Ovary (tissue), 9 donors: ENCODE data around the gene ZNF212. TPM values are rescaled to one million over a fixed set of nuclear protein-coding genes. Genes with fewer than 3 reads are reported as not detected.

Experiments
- DNase-seq, 5 donors: peaks; one replicate each; pipeline ENCODE4 v3.0.0-alpha.2; 2019 to 2020
- H3K27ac ChIP-seq, 2 donors: fragments of 200-600 bp; one replicate each; pipeline versions ENCODE4 v1.5.1 to v1.8.0; 2019 to 2022
- H3K27me3 ChIP-seq: fragments of 200-600 bp; one replicate; pipeline ENCODE4 v1.8.0; 2022
- H3K36me3 ChIP-seq: fragments of 200-600 bp; sonication (generic); one replicate; pipeline ENCODE4 v1.5.1; 2019
- H3K4me1 ChIP-seq: one replicate; pipeline ENCODE4 v1.8.1; 2013; ENCODE audit warnings: mild to moderate bottlenecking, moderate library complexity; ENCODE audit not compliant: insufficient read depth
- H3K4me3 ChIP-seq: fragments of 200-600 bp; sonication (generic); one replicate; pipeline ENCODE4 v1.5.1; 2017
- H3K9me3 ChIP-seq, 2 donors: fragments of 200-600 bp in 1 of 2; sonication (generic) in 1 of 2; one replicate each; pipeline versions ENCODE4 v1.5.1 to v1.8.1; 2013 to 2019; ENCODE audit warnings: mild to moderate bottlenecking in 1 of 2, moderate library complexity in 1 of 2
- EP300 ChIP-seq: sonication (generic); formaldehyde crosslinking; IDR thresholded peaks from one replicate; pipeline ENCODE4 v1.6.1; 2017; ENCODE audit warnings: antibody characterized with exemption
- POLR2A ChIP-seq: fragments of 450-650 bp; IDR thresholded peaks from one replicate; pipeline ENCODE4 v1.6.1; 2017; ENCODE audit warnings: antibody characterized with exemption, mild to moderate bottlenecking, moderate library complexity
- WGBS, 3 donors: extraction: QIAGEN DNeasy Blood & Tissue Kit in 1 of 3; methylation state at CpG; one replicate each; pipeline versions ENCODE4 v1.1.5 to v1.1.7; 2013 to 2017; 5-methylcytosine and 5-hydroxymethylcytosine counted together
- intact Hi-C, 4 donors: fragments of 100-400 bp; cut with DNase I; formaldehyde crosslinking; loops; one replicate each; pipeline versions ENCODE4 v1.11.0 to v1.15.1; 2022 to 2023
- polyA plus RNA-seq, 2 donors: library from polyadenylated mRNA; stranded (reverse); fragments of 200-250 nt in 1 of 2; fragments of 350-450 nt in 1 of 2; fragmentation: Illumina TruSeq in 1 of 2; extraction: RNeasy Lipid Tissue Mini Kit (QIAGEN cat#74804) in 1 of 2; gene quantifications; one replicate each; pipeline ENCODE4 v1.2.3, GENCODE V29; 2013 to 2014
- total RNA-seq, 7 donors: library from RNA; depleted of rRNA in 2 of 7; stranded (reverse); fragments of >200 nt in 2 of 7; fragmentation: NEBNext Ultra II Directional in 3 of 7; extraction: Animal tissue kit (Norgen Biotek cat#: 25700) in 3 of 7; gene quantifications; one replicate each; pipeline versions ENCODE4 v1.1.0 to v1.2.4, GENCODE V29; 2016 to 2023
- TF ChIP-seq, protein P1 (sequence below), 3 donors: fragments of 450-650 bp in 2 of 3; fragments of 200-600 bp in 1 of 3; IDR thresholded peaks; one replicate each; pipeline versions ENCODE4 v1.5.1 to v1.8.0; 2016 to 2022; ENCODE audit warnings: antibody characterized with exemption in 3 of 3, mild to moderate bottlenecking in 1 of 3
- donor health status: DM: no; HTN: no; CAD: no; lungs with moderate emphysema.
- donor health status: DM: no; HTN: no; CAD: no.
- donor health status: Bipolar disorder and iron deficiency.
- donor health status: DM: yes; HTN: yes; CAD: no.
- donor health status: DM: no; HTN: no; CAD: no.
- donor health status: DM: yes; HTN: yes; CAD: no.

Gene ZNF212
- total and polyA plus RNA-seq, 9 donors: 5.4 to 16.0 (median 11.3) TPM

DNA sequence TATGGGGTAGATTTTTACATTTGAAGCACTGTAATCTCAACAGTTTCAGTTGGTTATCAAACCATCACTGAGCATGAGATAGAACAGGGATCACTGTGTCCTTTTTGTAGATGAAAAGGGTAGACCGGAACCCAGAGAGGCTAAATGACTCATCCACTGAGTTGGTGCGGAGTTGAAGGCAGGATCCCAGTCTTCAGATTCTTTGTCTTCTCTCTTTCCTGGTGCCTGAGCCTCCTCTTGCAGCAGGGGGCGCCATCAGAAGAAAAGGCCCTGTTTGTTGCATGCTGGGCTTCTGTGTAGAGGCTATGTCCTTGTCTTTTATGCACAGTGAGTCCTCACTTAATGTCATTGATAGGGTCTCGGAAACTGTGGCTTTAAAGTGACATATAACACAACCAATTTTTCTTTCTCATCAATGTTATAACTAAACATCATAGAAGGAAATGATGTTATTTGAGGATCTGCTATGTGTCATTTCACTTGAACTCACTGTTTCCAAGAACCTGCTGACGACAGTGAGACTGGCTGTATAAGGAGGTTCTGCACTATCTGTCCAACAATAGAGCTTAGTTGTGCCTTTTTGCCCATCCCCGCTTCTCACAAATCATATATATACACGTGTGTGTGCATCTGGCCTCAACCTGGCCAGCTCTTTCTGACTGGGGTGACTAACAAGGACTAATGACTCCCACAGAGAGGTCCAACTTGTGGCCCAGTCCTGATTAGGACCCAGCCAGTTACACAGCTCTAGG lies 29.8 kb upstream of the ZNF212 start:
- Histone ChIP-seq H3K4me3 (no peak overlapping the region), H3K27me3 (no peaks in the 10 kb centered on the region), H3K27ac (no peak overlapping the region), H3K4me1 (no peaks in the 10 kb centered on the region), H3K9me3 (no peaks in the 10 kb centered on the region), H3K36me3 (no peaks in the 10 kb centered on the region)
- 68 to 70% (median 69%) methylated on average over 7 of the region's 7 CpGs for WGBS, 3 donors
- no peak for DNase-seq
- intact Hi-C loops: no loop called here
- no peak for TF ChIP-seq POLR2A
- no peak for TF ChIP-seq EP300
- TF ChIP-seq, protein P1, sequence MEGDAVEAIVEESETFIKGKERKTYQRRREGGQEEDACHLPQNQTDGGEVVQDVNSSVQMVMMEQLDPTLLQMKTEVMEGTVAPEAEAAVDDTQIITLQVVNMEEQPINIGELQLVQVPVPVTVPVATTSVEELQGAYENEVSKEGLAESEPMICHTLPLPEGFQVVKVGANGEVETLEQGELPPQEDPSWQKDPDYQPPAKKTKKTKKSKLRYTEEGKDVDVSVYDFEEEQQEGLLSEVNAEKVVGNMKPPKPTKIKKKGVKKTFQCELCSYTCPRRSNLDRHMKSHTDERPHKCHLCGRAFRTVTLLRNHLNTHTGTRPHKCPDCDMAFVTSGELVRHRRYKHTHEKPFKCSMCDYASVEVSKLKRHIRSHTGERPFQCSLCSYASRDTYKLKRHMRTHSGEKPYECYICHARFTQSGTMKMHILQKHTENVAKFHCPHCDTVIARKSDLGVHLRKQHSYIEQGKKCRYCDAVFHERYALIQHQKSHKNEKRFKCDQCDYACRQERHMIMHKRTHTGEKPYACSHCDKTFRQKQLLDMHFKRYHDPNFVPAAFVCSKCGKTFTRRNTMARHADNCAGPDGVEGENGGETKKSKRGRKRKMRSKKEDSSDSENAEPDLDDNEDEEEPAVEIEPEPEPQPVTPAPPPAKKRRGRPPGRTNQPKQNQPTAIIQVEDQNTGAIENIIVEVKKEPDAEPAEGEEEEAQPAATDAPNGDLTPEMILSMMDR (IDR thresholded peaks at IDR 0.05): no peak

DNA sequence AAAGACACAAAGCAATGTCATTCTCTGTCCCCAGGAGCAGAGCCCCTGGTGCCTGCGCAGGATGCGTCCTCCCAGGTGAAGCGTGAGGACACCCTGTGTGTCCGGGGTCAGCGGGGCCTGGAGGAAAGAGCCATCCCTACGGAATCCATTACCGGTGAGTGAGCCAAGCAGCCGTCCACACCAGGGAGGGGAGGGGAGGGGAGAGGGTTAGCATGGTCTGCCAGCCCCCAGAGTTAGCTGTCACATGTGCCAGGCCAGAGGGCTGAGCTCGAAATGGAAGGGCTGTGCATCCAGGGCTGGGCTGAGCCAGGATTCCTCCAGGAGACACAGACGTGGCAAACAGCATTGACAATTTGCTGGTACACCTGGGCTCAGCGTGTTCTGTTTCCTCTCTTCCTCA lies 28.9 kb upstream of the ZNF212 start:
- no peak overlapping the region for H3K4me3 ChIP-seq
- 85 to 86% (median 86%) methylated on average over 11 of the region's 11 CpGs for WGBS, 3 donors
- intact Hi-C loops: no loop called here
- no peaks in the 10 kb centered on the region for H3K36me3 ChIP-seq
- H3K27ac ChIP-seq: no peak overlapping the region
- H3K27me3 ChIP-seq: no peaks in the 10 kb centered on the region
- no peaks in the 10 kb centered on the region for H3K9me3 ChIP-seq
- DNase-seq: no peak
- H3K4me1 ChIP-seq: no peaks in the 10 kb centered on the region
- TF ChIP-seq, protein P1 (IDR thresholded peaks at IDR 0.05): no peak
- TF ChIP-seq POLR2A: no peak
- TF ChIP-seq EP300: no peak

- 75 to 76% (median 76%) methylated on average over 7 of the region's 7 CpGs for WGBS, 3 donors
- H3K4me1 ChIP-seq: no peaks in the 10 kb centered on the region
- no peaks in the 10 kb centered on the region for H3K36me3 ChIP-seq
- TF ChIP-seq, protein P1 (IDR thresholded peaks at IDR 0.05): no peak
- TF ChIP-seq EP300 (no peak), POLR2A (no peak)
- no peaks in the 10 kb centered on the region for H3K27me3 ChIP-seq
- no peak for DNase-seq
- no peak overlapping the region for H3K27ac ChIP-seq
- H3K4me3 ChIP-seq: no peak overlapping the region
- no peaks in the 10 kb centered on the region for H3K9me3 ChIP-seq
- intact Hi-C loops: no loop called here
Measured at GRCh38 chr7:149214020-149214720, 25.3 kb upstream of the ZNF212 start.

GRCh38 chr7:149216402-149216801 lies 23.0 kb upstream of the ZNF212 start:
- WGBS, 3 donors: 27 to 41% (median 29%) methylated on average over 2 of the region's 2 CpGs
- H3K27ac ChIP-seq: no peak overlapping the region
- no peaks in the 10 kb centered on the region for H3K4me1 ChIP-seq
- intact Hi-C loops: no loop called here
- no peaks in the 10 kb centered on the region for H3K9me3 ChIP-seq
- no peaks in the 10 kb centered on the region for H3K36me3 ChIP-seq
- no peak overlapping the region for H3K4me3 ChIP-seq
- TF ChIP-seq POLR2A (no peak), EP300 (no peak)
- TF ChIP-seq, protein P1 (IDR thresholded peaks at IDR 0.05): no peak
- DNase-seq: no peak
- no peaks in the 10 kb centered on the region for H3K27me3 ChIP-seq
